HG02588 (cell line): ENCODE results near the gene XYLB.
"Not testable (repeated sequence)": the region's sequence is repeated elsewhere in the genome, so short reads cannot be mapped to it uniquely, and the experiment has no call there.

ENCODE experiments used
- ATAC-seq: cut with Tn5 transposase; IDR thresholded peaks from one replicate; pipeline ENCODE4 v1.9.1; 2021; ENCODE audit warnings: mild to moderate bottlenecking, moderate library complexity; ENCODE audit not compliant: unreplicated experiment

The XYLB gene

GRCh38 chr3:38320638-38321037 is 25.9 kb upstream of the XYLB start:
- ATAC-seq = not testable (repeated sequence)

GRCh38 chr3:38323060-38323459 is 23.5 kb upstream of the XYLB start:
- ATAC-seq = no peak

GRCh38 chr3:38325256-38325655 is 21.3 kb upstream of the XYLB start:
- ATAC-seq = no peak

GRCh38 chr3:38327335-38328009 is 19.1 kb upstream of the XYLB start:
- no peak for ATAC-seq

GRCh38 chr3:38331257-38332022 is 15.1 kb upstream of the XYLB start:
- no peak for ATAC-seq

- ATAC-seq = no peak
These were observed 14.4 kb upstream of the XYLB start for GRCh38 chr3:38332201-38332600.

- no peak for ATAC-seq
These were observed 12.2 kb upstream of the XYLB start for GRCh38 chr3:38334142-38335055.

GRCh38 chr3:38335263-38335662 is 11.3 kb upstream of the XYLB start:
- ATAC-seq = no peak

- ATAC-seq = no peak
These were observed 8.9 kb upstream of the XYLB start for GRCh38 chr3:38337703-38338102.

GRCh38 chr3:38343797-38344594 is 2.6 kb upstream of the XYLB start:
- ATAC-seq = no peak

GRCh38 chr3:38345879-38346586 is 552 bp upstream of the XYLB start:
- peak; percentile 24 for ATAC-seq

GRCh38 chr3:38347421-38348200 is 1.0 kb downstream of the XYLB start:
- no peak for ATAC-seq

- no peak for ATAC-seq
These were observed 2.3 kb downstream of the XYLB start for GRCh38 chr3:38348903-38349302.

GRCh38 chr3:38349684-38350359 is 3.2 kb downstream of the XYLB start:
- no peak for ATAC-seq

- ATAC-seq = no peak
These were observed 6.6 kb downstream of the XYLB start for GRCh38 chr3:38353151-38353550.

- ATAC-seq = no peak
These were observed 8.2 kb downstream of the XYLB start for GRCh38 chr3:38354588-38355330.

GRCh38 chr3:38359038-38359437 is 12.5 kb downstream of the XYLB start:
- ATAC-seq = no peak

GRCh38 chr3:38360345-38360744 is 13.8 kb downstream of the XYLB start:
- no peak for ATAC-seq
